ENCODE results near the gene GARS1.

DNA sequence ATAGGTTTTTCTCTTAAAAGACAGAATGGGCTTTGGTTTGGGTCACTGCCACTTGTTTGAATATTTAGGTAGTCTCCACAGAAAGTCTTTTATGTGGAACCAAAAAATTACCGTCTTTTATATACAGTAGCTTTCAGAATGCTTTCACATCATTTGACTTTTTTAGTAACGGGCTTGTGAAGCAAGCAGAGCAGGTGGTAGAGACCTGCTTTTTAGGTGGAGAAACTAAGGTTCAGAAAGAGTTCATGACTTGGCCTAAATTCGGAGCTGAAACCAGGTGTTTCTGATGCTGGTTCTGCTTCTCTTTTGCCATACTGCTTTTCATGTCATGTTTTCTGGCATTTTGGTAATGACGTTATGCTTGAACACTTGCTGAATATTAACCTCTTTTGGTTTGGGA lies 36.3 kb downstream of the GARS1 start:
- TF ChIP-seq, protein P1, sequence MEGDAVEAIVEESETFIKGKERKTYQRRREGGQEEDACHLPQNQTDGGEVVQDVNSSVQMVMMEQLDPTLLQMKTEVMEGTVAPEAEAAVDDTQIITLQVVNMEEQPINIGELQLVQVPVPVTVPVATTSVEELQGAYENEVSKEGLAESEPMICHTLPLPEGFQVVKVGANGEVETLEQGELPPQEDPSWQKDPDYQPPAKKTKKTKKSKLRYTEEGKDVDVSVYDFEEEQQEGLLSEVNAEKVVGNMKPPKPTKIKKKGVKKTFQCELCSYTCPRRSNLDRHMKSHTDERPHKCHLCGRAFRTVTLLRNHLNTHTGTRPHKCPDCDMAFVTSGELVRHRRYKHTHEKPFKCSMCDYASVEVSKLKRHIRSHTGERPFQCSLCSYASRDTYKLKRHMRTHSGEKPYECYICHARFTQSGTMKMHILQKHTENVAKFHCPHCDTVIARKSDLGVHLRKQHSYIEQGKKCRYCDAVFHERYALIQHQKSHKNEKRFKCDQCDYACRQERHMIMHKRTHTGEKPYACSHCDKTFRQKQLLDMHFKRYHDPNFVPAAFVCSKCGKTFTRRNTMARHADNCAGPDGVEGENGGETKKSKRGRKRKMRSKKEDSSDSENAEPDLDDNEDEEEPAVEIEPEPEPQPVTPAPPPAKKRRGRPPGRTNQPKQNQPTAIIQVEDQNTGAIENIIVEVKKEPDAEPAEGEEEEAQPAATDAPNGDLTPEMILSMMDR (IDR thresholded peaks at IDR 0.05): no peak
- TF ChIP-seq POLR2AphosphoS5 (IDR thresholded peaks at IDR 0.05): no peak
- TF ChIP-seq POLR2A (IDR thresholded peaks at IDR 0.05): no peak
- no peak for TF ChIP-seq EP300 (IDR thresholded peaks at IDR 0.05)

Data from sigmoid colon (tissue), 4 donors.